ENCODE measurements around the gene NXPE3. TPM values are rescaled to one million over a fixed set of nuclear protein-coding genes. Genes with fewer than 3 reads are reported as not detected.
A peak's percentile ranks its signal among the peaks of the same experiment; 100 is the strongest.
"Not testable (repeated sequence)": the region's sequence is repeated elsewhere in the genome, so short reads cannot be mapped to it uniquely, and the experiment has no call there.

Gene NXPE3
- 10 to 100 TPM in 1 of 4 donors, 1 to 10 TPM in 3; 1.4 to 62.7 (median 3.2) TPM for total RNA-seq

DNA sequence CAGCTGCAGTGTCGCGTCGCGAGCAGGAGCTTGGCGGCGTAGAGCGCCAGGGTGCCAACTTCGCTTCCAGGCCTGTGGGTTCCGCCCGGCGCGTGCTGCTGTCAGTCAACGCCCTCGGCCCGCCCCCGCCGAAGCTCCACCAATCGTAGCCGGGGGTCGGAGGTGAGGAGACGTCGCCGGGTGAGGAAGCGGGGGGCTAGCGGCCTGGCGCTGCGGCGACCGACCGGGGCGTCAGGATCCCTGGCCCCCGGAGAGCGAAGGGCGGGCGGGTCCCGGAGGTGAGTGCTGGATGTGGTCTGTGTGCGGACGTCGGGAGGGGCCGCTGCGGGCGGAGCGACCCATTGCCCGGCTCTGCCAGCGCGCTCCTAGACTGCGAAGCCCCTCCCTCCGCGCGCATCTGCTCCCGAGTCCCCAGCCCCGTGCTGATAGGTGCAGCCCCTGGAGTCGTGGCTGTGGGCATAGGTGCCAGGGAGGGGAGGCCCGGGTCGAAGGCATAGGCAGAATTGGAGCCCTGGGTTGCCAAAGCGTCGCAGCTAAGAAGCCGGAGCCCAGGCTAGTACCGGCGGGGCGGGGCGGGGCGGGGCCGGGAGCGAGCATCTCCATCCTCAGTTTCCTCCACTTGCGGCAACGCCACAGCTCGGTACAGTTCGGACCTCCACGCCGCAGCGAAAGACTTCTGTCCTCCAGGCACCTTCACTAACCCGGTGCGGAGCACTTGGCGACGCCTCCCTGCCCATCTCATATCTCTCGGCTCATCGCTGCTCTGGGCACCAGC lies at the start of gene NXPE3:
Gene NXPE3, plus strand, starts transcription at position 165 of the 775 bp plus-strand sequence. CDS start 6,386 bp downstream, outside the sequence.
- peak; percentile 91 to 97 (median 96) for DNase-seq
- Histone ChIP-seq H3K4me3 (peak within 1 kb of the TSS; percentile 58 to 87 (median 80)), H3K36me3 (peaks cover 0 to 14% (median 0%) of the 10 kb centered on the region in 3 donors), H3K9me3 (no peaks in the 10 kb centered on the region), H3K27me3 (no peaks in the 10 kb centered on the region), H3K4me1 (peaks cover 0 to 18% (median 4%) of the 10 kb centered on the region in 4 donors), H3K27ac (peak within 1 kb of the TSS; percentile 78 to 92 (median 87))
- TF ChIP-seq CTCF (IDR thresholded peaks at IDR 0.05) (no peak), POLR2A (IDR thresholded peaks at IDR 0.05) (no peak)

DNA sequence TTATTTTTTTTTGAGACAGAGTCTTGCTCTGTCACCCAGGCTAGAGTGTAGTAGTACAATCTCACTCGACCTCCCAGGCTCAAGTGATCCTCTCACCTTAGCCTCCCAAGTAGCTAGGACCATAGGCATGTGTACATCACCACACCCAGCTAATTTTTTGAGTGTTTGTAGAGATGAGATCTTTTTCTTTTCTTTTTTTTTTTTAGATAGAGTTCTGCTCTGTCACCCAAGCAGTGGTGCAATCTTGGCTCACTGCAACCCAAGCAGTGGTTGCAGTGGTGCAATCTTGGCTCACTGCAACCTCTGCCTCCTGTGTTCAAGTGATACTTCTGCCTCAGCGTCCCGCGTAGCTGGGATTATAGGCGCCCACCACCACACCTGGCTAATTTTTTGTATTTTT lies 49.4 kb upstream of the NXPE3 start:
- no peak for DNase-seq
- H3K36me3 ChIP-seq, result peaks cover 0 to 45% (median 0%) of the 10 kb centered on the region in 3 donors
- no peaks in the 10 kb centered on the region for H3K27me3 ChIP-seq
- no peak overlapping the region for H3K27ac ChIP-seq
- H3K9me3 ChIP-seq, result no peaks in the 10 kb centered on the region
- no peak overlapping the region for H3K4me3 ChIP-seq
- TF ChIP-seq POLR2A (IDR thresholded peaks at IDR 0.05) (no peak), CTCF (IDR thresholded peaks at IDR 0.05) (no peak)
- H3K4me1 ChIP-seq, result peaks cover 0 to 9% (median 0%) of the 10 kb centered on the region in 4 donors

DNA sequence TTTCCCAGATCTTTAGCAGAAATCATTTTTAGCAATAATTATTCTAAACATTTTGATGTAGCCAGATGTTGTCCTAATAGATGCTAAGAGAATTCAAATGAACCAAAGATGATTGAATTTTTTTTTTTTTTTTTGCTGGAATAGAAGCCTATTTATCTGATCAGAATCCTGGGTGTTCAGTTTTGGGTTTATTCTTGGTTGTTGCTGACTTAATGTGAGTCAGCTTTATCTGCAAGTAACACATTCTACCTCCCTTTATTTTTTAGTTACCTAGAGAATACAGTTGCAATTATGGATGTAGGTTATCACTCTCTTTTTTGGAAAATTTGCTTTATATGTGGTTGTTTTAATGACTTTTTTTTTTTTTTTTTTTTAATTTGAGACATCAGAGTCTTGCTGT lies 48.2 kb upstream of the NXPE3 start:
- Histone ChIP-seq H3K27me3 (no peaks in the 10 kb centered on the region), H3K4me1 (peaks cover 0 to 4% (median 0%) of the 10 kb centered on the region in 4 donors), H3K9me3 (no peaks in the 10 kb centered on the region), H3K4me3 (no peak overlapping the region), H3K27ac (no peak overlapping the region), H3K36me3 (peaks cover 0 to 55% (median 0%) of the 10 kb centered on the region in 3 donors)
- no peak for TF ChIP-seq POLR2A (IDR thresholded peaks at IDR 0.05)
- TF ChIP-seq CTCF (IDR thresholded peaks at IDR 0.05), result no peak
- no peak for DNase-seq

GRCh38 chr3:101732240-101732641 lies 46.8 kb upstream of the NXPE3 start:
- DNase-seq, result no peak
- peaks cover 0 to 65% (median 0%) of the 10 kb centered on the region in 3 donors for H3K36me3 ChIP-seq
- no peak overlapping the region for H3K4me3 ChIP-seq
- no peaks in the 10 kb centered on the region for H3K9me3 ChIP-seq
- no peaks in the 10 kb centered on the region for H3K27me3 ChIP-seq
- H3K27ac ChIP-seq, result no peak overlapping the region
- no peaks in the 10 kb centered on the region for H3K4me1 ChIP-seq
- TF ChIP-seq CTCF (IDR thresholded peaks at IDR 0.05) (no peak), POLR2A (IDR thresholded peaks at IDR 0.05) (no peak)

- Histone ChIP-seq H3K27me3 (no peaks in the 10 kb centered on the region), H3K27ac (no peak overlapping the region), H3K4me1 (no peaks in the 10 kb centered on the region), H3K9me3 (no peaks in the 10 kb centered on the region), H3K4me3 (no peak overlapping the region), H3K36me3 (peaks cover 0 to 53% (median 0%) of the 10 kb centered on the region in 3 donors)
- TF ChIP-seq CTCF (IDR thresholded peaks at IDR 0.05), result no peak
- no peak for TF ChIP-seq POLR2A (IDR thresholded peaks at IDR 0.05)
- no peak for DNase-seq
These were observed 43.2 kb upstream of the NXPE3 start for GRCh38 chr3:101735833-101736232.

DNA sequence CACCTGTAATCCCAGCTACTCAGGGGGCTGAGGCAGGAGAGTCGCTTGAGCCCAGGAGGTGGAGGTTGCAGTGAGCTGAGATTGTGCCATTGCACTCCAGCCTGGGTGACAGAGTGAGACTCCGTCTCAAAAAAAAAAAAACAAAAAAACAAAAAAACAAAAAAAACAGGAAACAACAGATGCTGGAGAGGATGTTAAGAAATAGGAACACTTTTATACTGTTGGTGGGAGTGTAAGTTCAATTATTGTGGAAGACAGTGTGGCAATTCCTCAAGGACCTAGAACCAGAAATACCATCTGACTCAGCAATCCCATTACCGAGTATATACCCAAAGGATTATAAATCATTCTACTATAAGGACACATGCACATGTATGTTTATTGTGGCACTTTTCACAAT lies 37.1 kb upstream of the NXPE3 start:
- not testable (repeated sequence) for H3K27me3 ChIP-seq, H3K4me1 ChIP-seq, H3K27ac ChIP-seq, DNase-seq, H3K36me3 ChIP-seq, H3K4me3 ChIP-seq, H3K9me3 ChIP-seq

Measured in Peyer's patch (tissue), 4 donors.